Calu3 (cell line): ENCODE measurements around the gene CACNB3. TPM values are rescaled to one million over a fixed set of nuclear protein-coding genes. Genes with fewer than 3 reads are reported as not detected.

ENCODE experiments used
- BruUV-seq: library from RNA; stranded (reverse); fragments of 400-500 nt; replicated peaks from 2 replicates; lab custom pipeline; 2021; lab: Mats Ljungman, UMichigan
- CTCF ChIA-PET: fragments of 300-600 bp; sonication (Branson Sonifier 250); formaldehyde crosslinking; loops from one replicate; lab custom pipeline; 2022; ENCODE audit warnings: antibody characterized with exemption; lab: Charles Lee
- DNase-seq: peaks from one replicate; pipeline ENCODE4 v3.0.0; 2022
- H3K27ac Mint-ChIP-seq: one replicate; pipeline ENCODE4 v1.8.0; 2022; ENCODE audit warnings: mixed read lengths; ENCODE audit not compliant: unreplicated experiment
- H3K27me3 Mint-ChIP-seq: one replicate; pipeline ENCODE4 v1.8.0; 2022; ENCODE audit warnings: mixed read lengths; ENCODE audit not compliant: unreplicated experiment
- H3K36me3 Mint-ChIP-seq: one replicate; pipeline ENCODE4 v1.8.0; 2022; ENCODE audit warnings: mild to moderate bottlenecking, moderate library complexity, mixed read lengths; ENCODE audit not compliant: insufficient read depth, unreplicated experiment
- H3K4me1 Mint-ChIP-seq: one replicate; pipeline ENCODE4 v1.8.0; 2022; ENCODE audit warnings: mild to moderate bottlenecking, low read depth, mixed read lengths; ENCODE audit not compliant: unreplicated experiment
- H3K4me3 Mint-ChIP-seq: one replicate; pipeline ENCODE4 v1.8.0; 2022; ENCODE audit warnings: mild to moderate bottlenecking, low read depth, moderate library complexity, mixed read lengths; ENCODE audit not compliant: unreplicated experiment
- H3K9me3 Mint-ChIP-seq: one replicate; pipeline ENCODE4 v1.8.0; 2022; ENCODE audit warnings: low read depth, mixed read lengths; ENCODE audit not compliant: unreplicated experiment
- CTCF ChIP-seq: fragments of 200-600 bp; IDR thresholded peaks from one replicate; pipeline ENCODE4 v1.8.0; 2022; ENCODE audit warnings: antibody characterized with exemption; ENCODE audit not compliant: unreplicated experiment
- intact Hi-C: fragments of 100-400 bp; cut with micrococcal nuclease; formaldehyde crosslinking; loops from one replicate; pipeline ENCODE4 v1.10.0; 2022; ENCODE audit not compliant: unreplicated experiment
- total RNA-seq: library from RNA; stranded (reverse); gene quantifications from 2 replicates; pipeline ENCODE4 v1.2.3, GENCODE V29; 2022

The CACNB3 gene
- total RNA-seq, 1 experiment from 2014 or later, result 21.1 TPM

DNA sequence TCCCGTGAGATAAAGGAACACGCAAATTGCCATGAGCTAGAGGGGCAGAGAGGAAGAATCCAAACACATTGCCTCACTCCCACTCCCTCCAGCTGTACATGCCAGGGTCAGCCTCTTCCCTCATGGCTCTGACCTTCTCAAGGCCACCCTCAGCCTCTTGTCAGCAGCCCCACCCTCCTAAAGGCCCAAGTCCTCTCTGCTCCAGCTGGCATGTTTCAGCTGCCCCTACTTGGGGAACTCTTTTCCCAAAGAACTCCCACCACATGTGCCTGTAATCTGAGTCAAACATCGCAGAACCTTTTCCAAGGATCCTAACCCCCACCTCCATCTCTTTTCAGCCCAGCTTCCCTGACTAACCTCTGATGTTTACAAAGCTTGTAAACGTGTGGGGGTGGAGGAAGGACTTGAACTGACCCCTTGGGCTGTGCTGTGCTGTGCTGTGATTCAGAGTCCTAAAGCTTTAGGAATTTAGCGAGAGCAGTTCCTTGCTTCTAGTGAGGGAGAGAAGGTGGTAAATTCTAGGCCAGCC lies 7.3 kb upstream of the CACNB3 start:
- no peak for DNase-seq
- intact Hi-C loops, result no loop called here

GRCh38 chr12:48811437-48812090 lies 6.7 kb upstream of the CACNB3 start:
- intact Hi-C loops, result no loop called here
- no peak overlapping the region for H3K4me3 Mint-ChIP-seq
- no peaks in the 10 kb centered on the region for H3K9me3 Mint-ChIP-seq
- peaks cover 9% of the 10 kb centered on the region for H3K27me3 Mint-ChIP-seq
- no peak overlapping the region for H3K27ac Mint-ChIP-seq
- DNase-seq, result no peak
- CTCF ChIA-PET, result interaction anchor here (0.7 kb wide), 1 partner anchor 213 kb away, joined by 3 read pairs; no protein-coding TSS in a partner anchor
- peaks cover 26% of the 10 kb centered on the region for H3K36me3 Mint-ChIP-seq
- BruUV-seq, result no TSS peak
- TF ChIP-seq CTCF, result no peak
- peaks cover 16% of the 10 kb centered on the region for H3K4me1 Mint-ChIP-seq

More for the DNA sequence above, 7.3 kb upstream of the CACNB3 start:
- no TSS peak for BruUV-seq
- Mint-ChIP-seq H3K4me3 (no peak overlapping the region), H3K4me1 (peaks cover 10% of the 10 kb centered on the region), H3K9me3 (no peaks in the 10 kb centered on the region), H3K27ac (no peak overlapping the region), H3K27me3 (peaks cover 3% of the 10 kb centered on the region), H3K36me3 (peaks cover 23% of the 10 kb centered on the region)
- CTCF ChIA-PET, result interaction anchor here (0.6 to 0.7 kb wide), 4 partner anchors 22 to 1738 kb away, joined by 3 to 4 read pairs (median 3); partner anchors contain the start of gene ADCY6
- no peak for TF ChIP-seq CTCF

GRCh38 chr12:48812389-48812788 lies 5.9 kb upstream of the CACNB3 start:
- Mint-ChIP-seq H3K9me3 (no peaks in the 10 kb centered on the region), H3K36me3 (peaks cover 30% of the 10 kb centered on the region), H3K4me1 (peaks cover 20% of the 10 kb centered on the region), H3K27ac (no peak overlapping the region), H3K27me3 (peaks cover 13% of the 10 kb centered on the region), H3K4me3 (no peak overlapping the region)
- no peak for TF ChIP-seq CTCF
- no peak for DNase-seq
- CTCF ChIA-PET, result no interaction called here
- no TSS peak for BruUV-seq
- intact Hi-C loops, result no loop called here

- no TSS peak for BruUV-seq
- TF ChIP-seq CTCF, result no peak
- Mint-ChIP-seq H3K4me3 (peak overlapping the region; percentile 87), H3K4me1 (peaks cover 20% of the 10 kb centered on the region), H3K27ac (no peak overlapping the region), H3K27me3 (peaks cover 13% of the 10 kb centered on the region), H3K9me3 (no peaks in the 10 kb centered on the region), H3K36me3 (peaks cover 43% of the 10 kb centered on the region)
- DNase-seq, result no peak
- intact Hi-C loops, result no loop called here
- CTCF ChIA-PET, result interaction anchor here (0.6 to 0.8 kb wide), 2 partner anchors 60 to 319 kb away, joined by 4 read pairs; no protein-coding TSS in a partner anchor
Measured at GRCh38 chr12:48813465-48814261, 4.6 kb upstream of the CACNB3 start.
